RWPE2 (cell line): ENCODE measurements around the gene SMCO2.

Experiments
- ATAC-seq: fragments of 200-7000 bp; cut with Tn5 transposase; 3 replicates; pipeline ENCODE4 v1.9.1; 2021; ENCODE audit warnings: low read depth
- DNase-seq: peaks from one replicate; pipeline ENCODE4 v3.0.0-alpha.2; 2020; ENCODE audit warnings: low spot score
- H3K27ac ChIP-seq: fragments of 450-650 bp; 2 replicates; pipeline ENCODE4 v1.5.1; 2017; ENCODE audit warnings: mild to moderate bottlenecking; ENCODE audit not compliant: poor library complexity, severe bottlenecking
- H3K27me3 ChIP-seq: fragments of 250-450 bp; sonication (Bioruptor Pico); 2 replicates; pipeline ENCODE4 v1.5.1; 2021; ENCODE audit warnings: mild to moderate bottlenecking, moderate library complexity; ENCODE audit not compliant: insufficient read depth, poor library complexity, severe bottlenecking
- H3K36me3 ChIP-seq: fragments of 250-450 bp; sonication (Bioruptor Pico); 2 replicates; pipeline ENCODE4 v1.5.1; 2020; ENCODE audit warnings: low read depth, mild to moderate bottlenecking, moderate library complexity
- H3K4me1 ChIP-seq: fragments of 250-450 bp; sonication (Bioruptor Pico); 2 replicates; pipeline ENCODE4 v1.5.1; 2021; ENCODE audit warnings: mild to moderate bottlenecking, moderate library complexity; ENCODE audit not compliant: insufficient read depth, poor library complexity, severe bottlenecking
- H3K4me3 ChIP-seq: fragments of 250-450 bp; sonication (Bioruptor Pico); 2 replicates; pipeline ENCODE4 v1.5.1; 2021; ENCODE audit warnings: mild to moderate bottlenecking, moderate library complexity; ENCODE audit not compliant: severe bottlenecking
- H3K9me3 ChIP-seq: fragments of 250-450 bp; sonication (Bioruptor Pico); 2 replicates; pipeline ENCODE4 v1.5.1; 2021; ENCODE audit warnings: mild to moderate bottlenecking, moderate library complexity; ENCODE audit not compliant: severe bottlenecking
- CTCF ChIP-seq: fragments of 450-650 bp; IDR thresholded peaks from one replicate; pipeline ENCODE4 v1.5.1; 2017; ENCODE audit warnings: mild to moderate bottlenecking, moderate library complexity; ENCODE audit not compliant: poor library complexity, severe bottlenecking

The SMCO2 gene

GRCh38 chr12:27436768-27437167, 9.8 kb upstream of the SMCO2 start:
- Histone ChIP-seq H3K36me3 (no peaks in the 10 kb centered on the region), H3K4me3 (no peak overlapping the region), H3K27ac (no peak overlapping the region), H3K9me3 (no peaks in the 10 kb centered on the region), H3K27me3 (no peaks in the 10 kb centered on the region), H3K4me1 (no peaks in the 10 kb centered on the region)
- ATAC-seq = no peak
- DNase-seq = no peak
- no peak for TF ChIP-seq CTCF

- Histone ChIP-seq H3K9me3 (no peaks in the 10 kb centered on the region), H3K4me1 (no peaks in the 10 kb centered on the region), H3K27ac (no peak overlapping the region), H3K4me3 (no peak overlapping the region), H3K36me3 (no peaks in the 10 kb centered on the region), H3K27me3 (no peaks in the 10 kb centered on the region)
- DNase-seq = no peak
- TF ChIP-seq CTCF = no peak
- ATAC-seq = no peak
These were observed 8.7 kb upstream of the SMCO2 start for GRCh38 chr12:27437839-27438238.

GRCh38 chr12:27447761-27448160, 1.2 kb downstream of the SMCO2 start:
- TF ChIP-seq CTCF = no peak
- no peak overlapping the region for H3K4me3 ChIP-seq
- H3K27me3 ChIP-seq = no peaks in the 10 kb centered on the region
- DNase-seq = no peak
- H3K36me3 ChIP-seq = no peaks in the 10 kb centered on the region
- ATAC-seq = no peak
- H3K27ac ChIP-seq = no peak overlapping the region
- H3K4me1 ChIP-seq = no peaks in the 10 kb centered on the region
- H3K9me3 ChIP-seq = no peaks in the 10 kb centered on the region

- Histone ChIP-seq H3K27me3 (no peaks in the 10 kb centered on the region), H3K4me3 (no peak overlapping the region), H3K27ac (no peak overlapping the region), H3K4me1 (no peaks in the 10 kb centered on the region), H3K9me3 (no peaks in the 10 kb centered on the region), H3K36me3 (no peaks in the 10 kb centered on the region)
- TF ChIP-seq CTCF = no peak
- no peak for DNase-seq
- no peak for ATAC-seq
These were observed 2.5 kb downstream of the SMCO2 start for GRCh38 chr12:27449026-27449425.

DNA sequence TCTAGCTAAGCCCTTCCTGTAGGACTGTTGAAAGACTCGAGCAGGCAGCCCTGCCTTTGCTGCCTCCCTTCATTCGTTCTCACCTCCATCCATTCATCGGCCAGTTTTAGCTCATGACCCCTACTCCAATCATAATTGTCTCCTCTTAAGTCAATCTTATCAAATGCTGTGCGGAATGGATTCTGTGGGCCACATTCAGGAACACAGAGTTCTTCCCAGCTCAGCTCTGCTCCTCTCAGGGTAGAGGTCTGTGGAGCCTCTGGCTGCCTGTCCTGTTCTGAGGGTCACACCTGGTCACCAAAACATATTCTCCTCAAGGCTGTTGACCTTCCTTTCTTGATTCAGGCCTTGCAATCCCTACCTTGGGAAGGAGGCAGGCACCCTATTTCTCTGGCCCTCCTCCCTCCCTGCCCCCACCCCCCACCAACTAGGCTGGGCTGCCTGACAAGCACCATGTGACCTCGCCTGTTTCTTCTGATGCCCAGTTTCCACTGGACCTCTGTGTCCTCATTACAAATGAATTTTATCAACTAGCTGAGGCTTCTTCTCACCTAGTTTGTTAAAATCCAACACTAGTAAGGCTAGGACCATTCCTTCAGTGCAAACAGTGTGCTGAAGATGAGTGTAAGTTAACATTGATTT, 3.5 kb downstream of the SMCO2 start:
- H3K36me3 ChIP-seq = no peaks in the 10 kb centered on the region
- TF ChIP-seq CTCF = no peak
- no peaks in the 10 kb centered on the region for H3K4me1 ChIP-seq
- DNase-seq (no peak), ATAC-seq (no peak)
- no peaks in the 10 kb centered on the region for H3K27me3 ChIP-seq
- H3K27ac ChIP-seq = no peak overlapping the region
- H3K9me3 ChIP-seq = no peaks in the 10 kb centered on the region
- H3K4me3 ChIP-seq = no peak overlapping the region
